Measurements from ENCODE around the gene RIC3. TPM values are rescaled to one million over a fixed set of nuclear protein-coding genes. Genes with fewer than 3 reads are reported as not detected.

RIC3 gene
- total RNA-seq, 1 donor from 2014 or later: 0.52 TPM

GRCh38 chr11:8107642-8108041, 61.2 kb downstream of the RIC3 start:
- H3K27ac ChIP-seq (ENCODE audit: low read depth, low read length): no peak overlapping the region

GRCh38 chr11:8106679-8107078, 62.1 kb downstream of the RIC3 start:
- Histone ChIP-seq H3K9me3 (ENCODE audit: control insufficient read depth in 3 of 3, low read length in 3 of 3) (no peaks in the 10 kb centered on the region), H3K27me3 (ENCODE audit: control insufficient read depth in 3 of 3, insufficient read depth in 3 of 3, low read length in 3 of 3) (no peaks in the 10 kb centered on the region), H3K4me1 (ENCODE audit: control insufficient read depth in 3 of 3, insufficient read depth in 3 of 3, low read length in 3 of 3) (peaks cover 16 to 36% (median 32%) of the 10 kb centered on the region in 3 donors), H3K9ac (ENCODE audit: low read depth in 1 of 3, low read length in 3 of 3) (no peak overlapping the region), H3K36me3 (ENCODE audit: control insufficient read depth in 3 of 3, insufficient read depth in 3 of 3, low read length in 3 of 3) (peaks cover 2 to 12% (median 11%) of the 10 kb centered on the region in 3 donors), H3K27ac (ENCODE audit: low read depth, low read length) (no peak overlapping the region), H3K4me3 (ENCODE audit: low read length in 3 of 3) (no peak overlapping the region)

More at GRCh38 chr11:8107642-8108041, 61.2 kb downstream of the RIC3 start:
- no peak overlapping the region for H3K4me3 ChIP-seq (ENCODE audit: low read length in 3 of 3)
- H3K27me3 ChIP-seq (ENCODE audit: control insufficient read depth in 3 of 3, insufficient read depth in 3 of 3, low read length in 3 of 3): no peaks in the 10 kb centered on the region
- no peak overlapping the region for H3K9ac ChIP-seq (ENCODE audit: low read depth in 1 of 3, low read length in 3 of 3)
- H3K4me1 ChIP-seq (ENCODE audit: control insufficient read depth in 3 of 3, insufficient read depth in 3 of 3, low read length in 3 of 3): peaks cover 16 to 37% (median 34%) of the 10 kb centered on the region in 3 donors
- H3K9me3 ChIP-seq (ENCODE audit: control insufficient read depth in 3 of 3, low read length in 3 of 3): no peaks in the 10 kb centered on the region
- H3K36me3 ChIP-seq (ENCODE audit: control insufficient read depth in 3 of 3, insufficient read depth in 3 of 3, low read length in 3 of 3): peaks cover 0 to 3% (median 3%) of the 10 kb centered on the region in 3 donors

DNA sequence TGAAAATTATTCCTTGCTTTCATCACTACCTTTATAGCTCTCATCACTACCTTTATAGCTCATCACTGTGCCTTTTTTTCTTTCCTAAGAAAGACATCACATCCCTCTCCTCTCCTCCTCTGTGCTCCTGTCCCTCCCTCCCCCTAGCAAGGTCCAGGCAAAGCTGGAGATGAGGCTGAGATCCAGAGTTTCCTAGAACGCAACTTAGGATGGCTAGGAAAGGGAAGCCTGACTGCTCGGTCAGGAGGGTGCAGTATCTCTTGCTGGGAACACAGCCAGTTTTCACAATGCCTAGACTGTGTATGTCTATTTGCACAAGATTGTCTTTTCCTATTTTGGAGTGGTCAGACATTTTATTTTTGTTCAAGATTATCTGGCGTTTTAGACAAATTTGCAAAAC, 63.2 kb downstream of the RIC3 start:
- no peak overlapping the region for H3K27ac ChIP-seq (ENCODE audit: low read depth, low read length)
- peaks cover 14 to 31% (median 29%) of the 10 kb centered on the region in 3 donors for H3K4me1 ChIP-seq (ENCODE audit: control insufficient read depth in 3 of 3, insufficient read depth in 3 of 3, low read length in 3 of 3)
- H3K36me3 ChIP-seq (ENCODE audit: control insufficient read depth in 3 of 3, insufficient read depth in 3 of 3, low read length in 3 of 3): peaks cover 7 to 18% (median 12%) of the 10 kb centered on the region in 3 donors
- H3K4me3 ChIP-seq (ENCODE audit: low read length in 3 of 3): no peak overlapping the region
- H3K27me3 ChIP-seq (ENCODE audit: control insufficient read depth in 3 of 3, insufficient read depth in 3 of 3, low read length in 3 of 3): no peaks in the 10 kb centered on the region
- no peaks in the 10 kb centered on the region for H3K9me3 ChIP-seq (ENCODE audit: control insufficient read depth in 3 of 3, low read length in 3 of 3)
- no peak overlapping the region for H3K9ac ChIP-seq (ENCODE audit: low read depth in 1 of 3, low read length in 3 of 3)

DNA sequence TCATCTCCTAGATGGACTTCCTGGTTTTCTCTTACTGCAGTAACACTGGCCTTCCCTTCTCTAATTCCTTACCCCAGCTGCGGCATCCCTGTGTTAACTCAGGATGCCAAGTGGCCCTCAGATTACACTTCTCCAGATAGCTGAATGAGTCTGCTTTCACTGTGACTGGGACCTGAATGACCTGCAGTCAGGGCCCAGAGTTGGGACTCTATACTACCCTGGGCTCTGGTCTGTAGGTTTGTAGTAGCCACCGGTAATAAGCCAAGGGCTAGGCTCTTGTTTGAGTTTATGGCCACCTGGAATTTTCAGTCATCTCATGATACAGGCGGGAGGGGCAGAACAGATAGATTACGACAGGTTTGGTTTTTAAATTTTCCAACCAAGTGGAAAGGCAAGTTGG, 63.7 kb downstream of the RIC3 start:
- no peaks in the 10 kb centered on the region for H3K27me3 ChIP-seq (ENCODE audit: control insufficient read depth in 3 of 3, insufficient read depth in 3 of 3, low read length in 3 of 3)
- H3K36me3 ChIP-seq (ENCODE audit: control insufficient read depth in 3 of 3, insufficient read depth in 3 of 3, low read length in 3 of 3): peaks cover 7 to 20% (median 13%) of the 10 kb centered on the region in 3 donors
- H3K4me1 ChIP-seq (ENCODE audit: control insufficient read depth in 3 of 3, insufficient read depth in 3 of 3, low read length in 3 of 3): peaks cover 9 to 26% (median 23%) of the 10 kb centered on the region in 3 donors
- H3K9ac ChIP-seq (ENCODE audit: low read depth in 1 of 3, low read length in 3 of 3): no peak overlapping the region
- no peaks in the 10 kb centered on the region for H3K9me3 ChIP-seq (ENCODE audit: control insufficient read depth in 3 of 3, low read length in 3 of 3)
- H3K27ac ChIP-seq (ENCODE audit: low read depth, low read length): no peak overlapping the region
- H3K4me3 ChIP-seq (ENCODE audit: low read length in 3 of 3): no peak overlapping the region

DNA sequence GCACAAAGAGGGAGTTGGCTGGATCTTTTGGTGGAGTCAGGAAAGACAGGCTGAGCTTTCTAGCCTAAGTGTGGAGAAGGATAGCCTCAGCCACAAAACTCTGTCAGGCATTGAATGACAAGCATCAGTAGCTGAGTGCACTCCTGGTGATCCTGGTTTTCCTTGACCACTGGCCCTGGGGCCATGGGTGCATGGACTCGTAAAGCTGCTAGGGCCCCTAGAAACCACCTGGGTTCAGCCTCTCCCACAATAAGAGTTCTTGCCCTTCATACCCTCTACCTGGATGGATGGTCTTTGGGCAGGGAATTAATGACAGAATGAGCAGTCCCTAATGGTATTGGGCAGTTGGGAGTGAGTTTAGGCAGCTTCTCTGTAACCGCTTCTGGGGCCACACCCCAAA, 64.9 kb downstream of the RIC3 start:
- H3K9ac ChIP-seq (ENCODE audit: low read depth in 1 of 3, low read length in 3 of 3): no peak overlapping the region
- H3K36me3 ChIP-seq (ENCODE audit: control insufficient read depth in 3 of 3, insufficient read depth in 3 of 3, low read length in 3 of 3): peaks cover 7 to 20% (median 20%) of the 10 kb centered on the region in 3 donors
- no peaks in the 10 kb centered on the region for H3K9me3 ChIP-seq (ENCODE audit: control insufficient read depth in 3 of 3, low read length in 3 of 3)
- peaks cover 8 to 19% (median 16%) of the 10 kb centered on the region in 3 donors for H3K4me1 ChIP-seq (ENCODE audit: control insufficient read depth in 3 of 3, insufficient read depth in 3 of 3, low read length in 3 of 3)
- H3K27me3 ChIP-seq (ENCODE audit: control insufficient read depth in 3 of 3, insufficient read depth in 3 of 3, low read length in 3 of 3): no peaks in the 10 kb centered on the region
- no peak overlapping the region for H3K4me3 ChIP-seq (ENCODE audit: low read length in 3 of 3)
- H3K27ac ChIP-seq (ENCODE audit: low read depth, low read length): no peak overlapping the region

DNA sequence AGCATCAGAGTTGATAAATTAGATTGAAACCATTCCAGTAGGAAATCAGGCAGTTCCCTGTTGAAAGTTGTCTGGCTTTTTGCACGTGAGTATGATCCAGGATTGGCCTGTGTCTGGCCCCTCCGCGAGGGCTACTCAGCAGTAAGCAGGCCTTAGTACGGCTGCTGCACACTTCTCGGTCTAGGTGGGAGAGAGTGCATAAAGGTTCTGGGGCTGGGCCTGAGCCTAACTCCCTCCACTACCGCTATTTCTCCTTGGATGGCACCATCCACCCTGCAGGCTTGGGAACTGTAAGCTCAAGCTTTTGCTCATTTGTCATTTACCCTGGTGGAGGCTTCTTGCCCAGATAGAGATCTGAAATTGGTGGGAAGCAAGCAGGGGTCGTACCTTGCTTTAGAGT, 65.9 kb downstream of the RIC3 start:
- H3K9ac ChIP-seq (ENCODE audit: low read depth in 1 of 3, low read length in 3 of 3): no peak overlapping the region
- no peaks in the 10 kb centered on the region for H3K27me3 ChIP-seq (ENCODE audit: control insufficient read depth in 3 of 3, insufficient read depth in 3 of 3, low read length in 3 of 3)
- peaks cover 3 to 10% (median 10%) of the 10 kb centered on the region in 3 donors for H3K4me1 ChIP-seq (ENCODE audit: control insufficient read depth in 3 of 3, insufficient read depth in 3 of 3, low read length in 3 of 3)
- H3K9me3 ChIP-seq (ENCODE audit: control insufficient read depth in 3 of 3, low read length in 3 of 3): no peaks in the 10 kb centered on the region
- H3K4me3 ChIP-seq (ENCODE audit: low read length in 3 of 3): no peak overlapping the region
- H3K27ac ChIP-seq (ENCODE audit: low read depth, low read length): no peak overlapping the region
- H3K36me3 ChIP-seq (ENCODE audit: control insufficient read depth in 3 of 3, insufficient read depth in 3 of 3, low read length in 3 of 3): peaks cover 7 to 20% (median 20%) of the 10 kb centered on the region in 3 donors

DNA sequence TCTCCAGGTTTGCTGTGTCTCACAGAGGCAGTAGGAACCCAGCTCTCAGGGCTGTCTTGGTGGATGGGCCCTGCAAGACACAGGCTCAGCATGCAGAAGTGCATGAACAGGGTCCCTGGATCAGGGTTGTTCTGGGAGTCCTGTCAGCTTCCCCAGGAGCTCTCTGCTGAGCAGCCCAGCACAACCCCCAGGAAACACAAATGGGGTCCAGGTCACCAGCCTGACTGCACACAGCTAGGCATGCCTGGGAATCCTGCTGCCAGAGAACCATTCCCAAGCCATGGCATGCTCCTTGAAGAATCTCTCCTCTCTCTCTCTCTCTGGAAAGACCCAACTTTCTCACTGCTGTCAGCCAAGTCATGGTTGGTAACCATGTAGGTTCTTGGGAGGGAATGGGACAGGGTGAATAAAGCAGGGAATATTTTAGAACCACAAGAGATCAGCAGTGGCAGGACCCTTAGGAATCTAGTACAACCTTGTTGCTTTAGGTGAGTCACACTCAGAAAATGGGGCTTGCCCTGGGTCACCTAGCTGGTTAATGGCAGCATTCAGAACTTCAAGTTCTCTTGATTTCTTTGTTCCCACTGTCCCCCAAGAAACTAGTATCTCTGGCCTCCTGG, 66.4 kb downstream of the RIC3 start:
- Histone ChIP-seq H3K4me1 (ENCODE audit: control insufficient read depth in 3 of 3, insufficient read depth in 3 of 3, low read length in 3 of 3) (peaks cover under 1 to 7% (median 7%) of the 10 kb centered on the region in 3 donors), H3K27me3 (ENCODE audit: control insufficient read depth in 3 of 3, insufficient read depth in 3 of 3, low read length in 3 of 3) (no peaks in the 10 kb centered on the region), H3K9ac (ENCODE audit: low read depth in 1 of 3, low read length in 3 of 3) (no peak overlapping the region), H3K4me3 (ENCODE audit: low read length in 3 of 3) (no peak overlapping the region), H3K36me3 (ENCODE audit: control insufficient read depth in 3 of 3, insufficient read depth in 3 of 3, low read length in 3 of 3) (peaks cover 7 to 21% (median 20%) of the 10 kb centered on the region in 3 donors), H3K27ac (ENCODE audit: low read depth, low read length) (no peak overlapping the region), H3K9me3 (ENCODE audit: control insufficient read depth in 3 of 3, low read length in 3 of 3) (no peaks in the 10 kb centered on the region)

DNA sequence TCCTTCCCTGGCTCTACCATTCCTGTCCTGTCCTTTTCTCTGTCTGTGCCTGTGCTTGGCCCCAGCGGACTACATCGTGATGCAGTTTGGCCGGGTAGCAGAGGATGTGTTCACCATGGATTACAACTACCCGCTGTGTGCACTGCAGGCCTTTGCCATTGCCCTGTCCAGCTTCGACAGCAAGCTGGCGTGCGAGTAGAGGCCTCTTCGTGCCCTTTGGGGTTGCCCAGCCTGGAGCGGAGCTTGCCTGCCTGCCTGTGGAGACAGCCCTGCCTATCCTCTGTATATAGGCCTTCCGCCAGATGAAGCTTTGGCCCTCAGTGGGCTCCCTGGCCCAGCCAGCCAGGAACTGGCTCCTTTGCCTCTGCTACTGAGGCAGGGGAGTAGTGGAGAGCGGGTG, 67.4 kb downstream of the RIC3 start:
- H3K27ac ChIP-seq (ENCODE audit: low read depth, low read length): no peak overlapping the region
- H3K27me3 ChIP-seq (ENCODE audit: control insufficient read depth in 3 of 3, insufficient read depth in 3 of 3, low read length in 3 of 3): no peaks in the 10 kb centered on the region
- no peak overlapping the region for H3K9ac ChIP-seq (ENCODE audit: low read depth in 1 of 3, low read length in 3 of 3)
- H3K9me3 ChIP-seq (ENCODE audit: control insufficient read depth in 3 of 3, low read length in 3 of 3): no peaks in the 10 kb centered on the region
- H3K4me1 ChIP-seq (ENCODE audit: control insufficient read depth in 3 of 3, insufficient read depth in 3 of 3, low read length in 3 of 3): peaks cover 0 to under 1% (median 0%) of the 10 kb centered on the region in 3 donors
- H3K36me3 ChIP-seq (ENCODE audit: control insufficient read depth in 3 of 3, insufficient read depth in 3 of 3, low read length in 3 of 3): peaks cover 10 to 29% (median 20%) of the 10 kb centered on the region in 3 donors
- no peak overlapping the region for H3K4me3 ChIP-seq (ENCODE audit: low read length in 3 of 3)

DNA sequence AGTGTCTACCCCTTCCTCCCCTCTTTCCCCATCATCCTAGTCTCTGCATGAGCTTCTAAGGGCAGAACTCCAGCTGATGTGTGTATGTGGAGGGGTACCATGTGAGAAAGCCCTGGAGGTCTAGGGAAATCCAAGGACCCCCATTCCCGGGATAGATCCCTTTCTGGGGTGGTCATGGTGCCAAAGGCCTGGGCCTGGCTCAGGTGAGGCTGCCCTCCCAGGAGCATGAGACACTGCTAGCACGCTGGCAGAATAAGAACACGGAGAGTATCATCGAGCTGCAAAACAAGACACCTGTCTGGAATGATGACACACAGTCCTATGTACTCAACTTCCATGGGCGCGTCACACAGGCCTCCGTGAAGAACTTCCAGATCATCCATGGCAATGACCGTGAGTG, 68.2 kb downstream of the RIC3 start:
- no peak overlapping the region for H3K4me3 ChIP-seq (ENCODE audit: low read length in 3 of 3)
- H3K9me3 ChIP-seq (ENCODE audit: control insufficient read depth in 3 of 3, low read length in 3 of 3): no peaks in the 10 kb centered on the region
- no peak overlapping the region for H3K9ac ChIP-seq (ENCODE audit: low read depth in 1 of 3, low read length in 3 of 3)
- no peaks in the 10 kb centered on the region for H3K4me1 ChIP-seq (ENCODE audit: control insufficient read depth in 3 of 3, insufficient read depth in 3 of 3, low read length in 3 of 3)
- H3K27me3 ChIP-seq (ENCODE audit: control insufficient read depth in 3 of 3, insufficient read depth in 3 of 3, low read length in 3 of 3): no peaks in the 10 kb centered on the region
- H3K36me3 ChIP-seq (ENCODE audit: control insufficient read depth in 3 of 3, insufficient read depth in 3 of 3, low read length in 3 of 3): peaks cover 10 to 29% (median 18%) of the 10 kb centered on the region in 3 donors
- H3K27ac ChIP-seq (ENCODE audit: low read depth, low read length): no peak overlapping the region

- H3K9ac ChIP-seq (ENCODE audit: low read depth in 1 of 3, low read length in 3 of 3): no peak overlapping the region
- no peaks in the 10 kb centered on the region for H3K4me1 ChIP-seq (ENCODE audit: control insufficient read depth in 3 of 3, insufficient read depth in 3 of 3, low read length in 3 of 3)
- H3K4me3 ChIP-seq (ENCODE audit: low read length in 3 of 3): no peak overlapping the region
- H3K9me3 ChIP-seq (ENCODE audit: control insufficient read depth in 3 of 3, low read length in 3 of 3): no peaks in the 10 kb centered on the region
- peaks cover 10 to 29% (median 16%) of the 10 kb centered on the region in 3 donors for H3K36me3 ChIP-seq (ENCODE audit: control insufficient read depth in 3 of 3, insufficient read depth in 3 of 3, low read length in 3 of 3)
- no peak overlapping the region for H3K27ac ChIP-seq (ENCODE audit: low read depth, low read length)
- H3K27me3 ChIP-seq (ENCODE audit: control insufficient read depth in 3 of 3, insufficient read depth in 3 of 3, low read length in 3 of 3): no peaks in the 10 kb centered on the region
Observed at GRCh38 chr11:8100158-8100557, 68.7 kb downstream of the RIC3 start.

All from skeletal muscle tissue (tissue), 4 donors.